Caco-2 (cell line): ENCODE results near the gene B3GAT3. TPM values are rescaled to one million over a fixed set of nuclear protein-coding genes. Genes with fewer than 3 reads are reported as not detected.

ENCODE experiments used
- BruUV-seq: library from RNA; stranded (reverse); fragments of 400-500 nt; replicated peaks from 2 replicates; lab custom pipeline; 2021; lab: Mats Ljungman, UMichigan
- CTCF ChIA-PET: fragments of 300-600 bp; sonication (Branson Sonifier 250); formaldehyde crosslinking; loops from one replicate; lab custom pipeline; 2022; ENCODE audit warnings: antibody characterized with exemption; lab: Charles Lee
- POLR2A ChIA-PET: fragments of 300-600 bp; sonication (Branson Sonifier 250); formaldehyde crosslinking; loops from one replicate; lab custom pipeline; 2022; ENCODE audit warnings: antibody characterized with exemption; lab: Charles Lee
- DNase-seq, 2 experiments: peaks; one replicate each; pipeline versions ENCODE4 v3.0.0 to v3.0.0-alpha.2; 2020 to 2022
- H3K27me3 ChIP-seq: replicated peaks from 2 replicates; pipeline ENCODE4 v1.6.0; 2011; ENCODE audit warnings: low read length; ENCODE audit not compliant: control insufficient read depth, insufficient read depth
- H3K36me3 ChIP-seq: 2 replicates; pipeline ENCODE4 v1.5.1; 2011; ENCODE audit warnings: low read length; ENCODE audit not compliant: control insufficient read depth, insufficient read depth
- H3K4me1 ChIP-seq: fragments of 250-450 bp; sonication (Bioruptor Pico); 2 replicates; pipeline ENCODE4 v1.5.1; 2020; ENCODE audit warnings: mild to moderate bottlenecking
- H3K4me3 ChIP-seq: 2 replicates; pipeline ENCODE4 v1.5.1; 2011; ENCODE audit warnings: low read depth, mild to moderate bottlenecking, control low read depth, low read length
- H3K9me3 ChIP-seq: fragments of 250-450 bp; sonication (Bioruptor Pico); 2 replicates; pipeline ENCODE4 v1.5.1; 2020; ENCODE audit warnings: mild to moderate bottlenecking, moderate library complexity
- H3K27ac Mint-ChIP-seq: one replicate; pipeline ENCODE4 v1.8.0; 2022; ENCODE audit warnings: mixed read lengths; ENCODE audit not compliant: unreplicated experiment
- H3K27me3 Mint-ChIP-seq: one replicate; pipeline ENCODE4 v1.8.0; 2022; ENCODE audit warnings: mixed read lengths; ENCODE audit not compliant: insufficient read depth, unreplicated experiment
- H3K36me3 Mint-ChIP-seq: one replicate; pipeline ENCODE4 v1.8.0; 2022; ENCODE audit warnings: mild to moderate bottlenecking, mixed read lengths; ENCODE audit not compliant: insufficient read depth, unreplicated experiment
- H3K4me1 Mint-ChIP-seq: one replicate; pipeline ENCODE4 v1.8.0; 2022; ENCODE audit warnings: low read depth, mixed read lengths; ENCODE audit not compliant: unreplicated experiment
- H3K4me3 Mint-ChIP-seq: one replicate; pipeline ENCODE4 v1.8.0; 2022; ENCODE audit warnings: mild to moderate bottlenecking, moderate library complexity, mixed read lengths; ENCODE audit not compliant: unreplicated experiment
- H3K9me3 Mint-ChIP-seq: one replicate; pipeline ENCODE4 v1.8.0; 2022; ENCODE audit warnings: mixed read lengths; ENCODE audit not compliant: unreplicated experiment
- intact Hi-C: fragments of 100-400 bp; cut with micrococcal nuclease; formaldehyde crosslinking; loops from one replicate; pipeline ENCODE4 v1.10.0; 2022; ENCODE audit not compliant: unreplicated experiment
- total RNA-seq: library from RNA; stranded (reverse); gene quantifications from 2 replicates; pipeline ENCODE4 v1.2.3, GENCODE V29; 2022
- TF ChIP-seq, protein P1 (sequence below), 2 experiments: fragments of 200-600 bp in 1 of 2; IDR thresholded peaks; 1 replicate in 1 of 2; 2 replicates in 1 of 2; pipeline versions ENCODE4 v1.5.1 to v1.8.0; 2011 to 2022; ENCODE audit warnings: antibody characterized with exemption in 1 of 2, control low read depth in 1 of 2, inconsistent platforms in 1 of 2, low read depth in 1 of 2, low read length in 1 of 2, mild to moderate bottlenecking in 1 of 2, moderate library complexity in 1 of 2; ENCODE audit not compliant: insufficient read depth in 1 of 2, severe bottlenecking in 1 of 2, unreplicated experiment in 1 of 2

Gene B3GAT3
- total RNA-seq, 1 experiment from 2014 or later, result 37.6 TPM

DNA sequence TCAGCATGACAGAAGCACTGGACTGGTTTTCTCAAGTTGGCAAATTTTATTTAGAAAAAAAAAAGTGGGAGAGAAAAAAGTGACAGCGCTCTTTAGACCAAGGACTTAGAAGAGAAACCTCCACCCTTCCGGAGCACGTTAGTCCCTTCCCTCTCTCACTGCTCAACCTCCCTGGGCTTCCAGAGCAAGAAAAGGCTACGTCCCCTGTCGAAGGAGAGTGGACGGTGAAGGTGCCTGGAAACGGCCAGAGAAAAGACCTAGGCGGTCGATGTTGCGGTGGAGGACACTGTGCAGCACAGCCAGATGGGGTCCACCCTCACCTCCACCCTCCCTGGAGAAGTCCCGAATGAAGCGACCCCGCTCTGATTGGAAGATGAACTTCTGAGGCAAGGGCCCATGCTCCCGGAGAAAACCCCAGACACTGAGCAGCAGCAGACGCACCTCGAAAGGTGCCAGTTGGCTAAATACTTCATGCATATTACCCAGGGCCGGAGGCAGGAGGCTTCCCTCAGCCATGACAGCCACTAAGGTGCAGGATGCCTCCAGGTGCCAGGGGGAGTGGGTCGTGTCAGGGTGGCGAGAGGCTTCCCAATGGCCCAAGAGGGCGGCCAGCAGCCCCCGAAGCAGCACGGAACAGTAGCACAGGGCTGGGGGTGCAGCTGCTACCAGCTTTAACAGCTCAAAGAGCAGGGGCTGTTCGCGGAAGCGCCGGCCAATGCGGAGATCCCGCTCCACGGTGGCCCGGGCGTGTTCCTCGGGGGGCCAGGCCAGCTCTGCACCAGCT, 25.2 kb upstream of the B3GAT3 start:
- no peaks in the 10 kb centered on the region for H3K9me3 ChIP-seq
- Mint-ChIP-seq H3K27ac (peak overlapping the region; percentile 91), H3K4me1 (peaks cover under 1% of the 10 kb centered on the region), H3K36me3 (peaks cover 59% of the 10 kb centered on the region), H3K9me3 (no peaks in the 10 kb centered on the region), H3K4me3 (peak overlapping the region; percentile 91), H3K27me3 (no peaks in the 10 kb centered on the region)
- BruUV-seq, result no TSS peak
- H3K27me3 ChIP-seq, result no peaks in the 10 kb centered on the region
- H3K4me3 ChIP-seq, result no peak overlapping the region
- peaks cover 19% of the 10 kb centered on the region for H3K4me1 ChIP-seq
- no peak for DNase-seq
- POLR2A ChIA-PET, result interaction anchor here (0.6 to 4.5 kb wide), 11 partner anchors 18 to 194 kb away, joined by 3 to 43 read pairs (median 4); partner anchors contain the start of genes B3GAT3, C11orf98, CSKMT and LBHD1
- intact Hi-C loops, result loop anchor here (1.0 to 5.0 kb wide), 4 partner anchors 18 to 56 kb away; partner anchors contain the start of genes C11orf98, CSKMT, EML3 and ROM1
- TF ChIP-seq, protein P1, sequence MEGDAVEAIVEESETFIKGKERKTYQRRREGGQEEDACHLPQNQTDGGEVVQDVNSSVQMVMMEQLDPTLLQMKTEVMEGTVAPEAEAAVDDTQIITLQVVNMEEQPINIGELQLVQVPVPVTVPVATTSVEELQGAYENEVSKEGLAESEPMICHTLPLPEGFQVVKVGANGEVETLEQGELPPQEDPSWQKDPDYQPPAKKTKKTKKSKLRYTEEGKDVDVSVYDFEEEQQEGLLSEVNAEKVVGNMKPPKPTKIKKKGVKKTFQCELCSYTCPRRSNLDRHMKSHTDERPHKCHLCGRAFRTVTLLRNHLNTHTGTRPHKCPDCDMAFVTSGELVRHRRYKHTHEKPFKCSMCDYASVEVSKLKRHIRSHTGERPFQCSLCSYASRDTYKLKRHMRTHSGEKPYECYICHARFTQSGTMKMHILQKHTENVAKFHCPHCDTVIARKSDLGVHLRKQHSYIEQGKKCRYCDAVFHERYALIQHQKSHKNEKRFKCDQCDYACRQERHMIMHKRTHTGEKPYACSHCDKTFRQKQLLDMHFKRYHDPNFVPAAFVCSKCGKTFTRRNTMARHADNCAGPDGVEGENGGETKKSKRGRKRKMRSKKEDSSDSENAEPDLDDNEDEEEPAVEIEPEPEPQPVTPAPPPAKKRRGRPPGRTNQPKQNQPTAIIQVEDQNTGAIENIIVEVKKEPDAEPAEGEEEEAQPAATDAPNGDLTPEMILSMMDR (IDR thresholded peaks at IDR 0.05; ENCODE audit: insufficient read depth in 1 of 2, low read depth in 1 of 2, low read length in 1 of 2, severe bottlenecking in 1 of 2, unreplicated experiment in 1 of 2), result no peak
- CTCF ChIA-PET, result interaction anchor here (1.6 kb wide), 1 partner anchor 56 kb away, joined by 11 read pairs; the partner anchor contains the start of gene TUT1
- H3K36me3 ChIP-seq, result peaks cover 5% of the 10 kb centered on the region

DNA sequence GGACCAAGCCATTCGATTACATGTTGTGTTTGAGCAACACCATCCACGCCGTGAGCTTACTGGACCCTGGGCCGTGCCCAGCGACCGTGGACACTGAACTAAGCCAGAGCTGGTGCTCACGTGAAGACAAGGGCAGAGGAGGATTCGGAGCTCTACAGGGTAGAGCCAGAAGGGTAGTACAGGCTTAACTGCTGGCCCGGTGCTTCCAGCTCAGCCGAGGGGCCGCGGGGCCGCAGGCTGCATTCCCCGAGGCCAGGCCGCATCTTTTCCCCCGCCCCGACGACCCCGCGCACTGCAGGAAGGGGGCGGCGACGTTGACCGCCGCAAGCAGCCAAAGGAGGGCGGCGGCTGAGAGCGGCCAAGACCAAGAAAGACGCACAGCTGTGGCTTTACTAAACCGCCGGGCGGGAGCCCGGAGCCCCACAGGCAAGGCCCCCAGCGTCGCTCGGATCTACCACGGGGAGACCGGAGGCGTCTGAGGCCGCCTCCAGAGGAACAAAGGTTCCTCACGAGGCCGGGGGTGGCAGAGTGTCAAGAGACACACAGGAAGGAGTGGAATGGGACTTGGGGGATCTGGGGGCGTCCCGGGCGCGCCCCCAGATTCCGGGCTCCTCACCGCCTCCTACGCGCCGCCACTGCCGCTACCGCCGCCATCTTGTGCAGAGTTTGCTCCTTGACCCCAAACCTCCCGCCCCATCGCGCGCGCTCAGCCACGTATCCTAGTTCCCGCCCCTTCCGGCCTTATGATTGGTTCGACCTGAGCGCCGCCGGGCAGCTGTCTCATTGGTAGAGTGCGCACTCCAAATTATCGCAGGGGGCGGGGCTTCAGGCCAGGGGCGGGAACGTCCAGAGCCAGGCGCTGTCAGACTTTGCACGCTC, 24.4 kb upstream of the B3GAT3 start, which contains the start of gene GANAB:
Gene GANAB (minus strand): TSS at position 668 of the 879 bp plus-strand sequence. CDS start 14 bp downstream, at position 654.
- no peaks in the 10 kb centered on the region for H3K27me3 Mint-ChIP-seq
- intact Hi-C loops, result loop anchor here (1.0 to 5.0 kb wide), 4 partner anchors 19 to 55 kb away; partner anchors contain the start of genes C11orf98, CSKMT, EML3 and ROM1

More for the DNA sequence above, 24.4 kb upstream of the B3GAT3 start, which contains the start of gene GANAB:
- H3K4me3 Mint-ChIP-seq, result peak within 1 kb of the TSS; percentile 91
- ChIA-PET POLR2A (interaction anchor here (0.6 to 4.5 kb wide), 16 partner anchors 18 to 387 kb away, joined by 3 to 43 read pairs (median 4); partner anchors contain the start of genes B3GAT3, C11orf98, CSKMT and LBHD1), CTCF (interaction anchor here (0.7 to 1.6 kb wide), 2 partner anchors 55 to 108 kb away, joined by 4 to 11 read pairs; partner anchors contain the start of genes TUT1 and ZBTB3)
- Histone ChIP-seq H3K4me3 (peak within 1 kb of the TSS; percentile 66), H3K36me3 (peaks cover 5% of the 10 kb centered on the region), H3K4me1 (peaks cover 17% of the 10 kb centered on the region), H3K9me3 (no peaks in the 10 kb centered on the region), H3K27me3 (no peaks in the 10 kb centered on the region)
- TF ChIP-seq, protein P1 (IDR thresholded peaks at IDR 0.05; ENCODE audit: insufficient read depth in 1 of 2, low read depth in 1 of 2, low read length in 1 of 2, severe bottlenecking in 1 of 2, unreplicated experiment in 1 of 2), result no peak
- peak within 1 kb of the TSS; percentile 91 for H3K27ac Mint-ChIP-seq
- TSS peak; percentile 51 for BruUV-seq
- H3K36me3 Mint-ChIP-seq, result peaks cover 65% of the 10 kb centered on the region
- DNase-seq, result peak; percentile 99
- H3K9me3 Mint-ChIP-seq, result no peaks in the 10 kb centered on the region
- no peaks in the 10 kb centered on the region for H3K4me1 Mint-ChIP-seq
